Measurements from ENCODE around the gene SUN1.
"Not testable (repeated sequence)": the region's sequence is repeated elsewhere in the genome, so short reads cannot be mapped to it uniquely, and the experiment has no call there.

The SUN1 gene

DNA sequence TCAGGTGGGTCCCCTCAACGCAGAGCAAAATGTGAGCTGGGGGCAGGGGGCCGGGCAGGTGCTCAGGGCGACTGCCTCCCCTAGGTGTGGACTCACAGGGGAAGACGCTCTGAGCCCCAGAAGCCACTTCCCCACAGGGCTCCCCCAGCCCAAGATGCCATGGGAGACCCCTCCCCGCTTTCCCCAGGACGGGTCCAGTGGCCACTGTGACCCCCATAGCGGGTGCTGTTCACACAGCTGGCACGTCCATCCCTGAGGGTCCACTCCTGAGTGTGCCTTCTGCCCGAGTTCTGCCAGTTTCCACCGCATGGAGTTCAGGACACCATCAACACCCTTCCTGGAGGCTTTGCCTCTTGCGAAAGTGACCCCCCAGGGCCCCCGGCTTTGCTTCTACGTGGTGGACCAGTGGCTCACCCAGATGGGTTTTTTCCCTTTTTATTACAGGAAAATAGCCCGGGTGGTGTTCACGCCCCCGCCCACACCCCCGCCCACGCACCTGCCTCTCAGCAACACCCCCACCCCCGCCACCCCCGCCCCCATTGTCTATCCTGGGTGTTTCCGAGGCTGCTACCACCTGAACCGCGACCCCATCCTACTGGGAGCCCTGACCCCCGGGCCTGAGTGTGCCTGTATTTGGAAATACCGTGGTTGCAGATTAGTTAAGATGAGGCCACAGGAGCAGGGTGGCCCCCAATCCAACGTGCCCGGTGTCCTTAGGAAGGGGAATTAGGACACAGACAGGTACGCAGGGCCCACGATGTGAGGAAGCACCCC lies 90.2 kb downstream of the SUN1 start:
- FAIRE-seq, result no peak

DNA sequence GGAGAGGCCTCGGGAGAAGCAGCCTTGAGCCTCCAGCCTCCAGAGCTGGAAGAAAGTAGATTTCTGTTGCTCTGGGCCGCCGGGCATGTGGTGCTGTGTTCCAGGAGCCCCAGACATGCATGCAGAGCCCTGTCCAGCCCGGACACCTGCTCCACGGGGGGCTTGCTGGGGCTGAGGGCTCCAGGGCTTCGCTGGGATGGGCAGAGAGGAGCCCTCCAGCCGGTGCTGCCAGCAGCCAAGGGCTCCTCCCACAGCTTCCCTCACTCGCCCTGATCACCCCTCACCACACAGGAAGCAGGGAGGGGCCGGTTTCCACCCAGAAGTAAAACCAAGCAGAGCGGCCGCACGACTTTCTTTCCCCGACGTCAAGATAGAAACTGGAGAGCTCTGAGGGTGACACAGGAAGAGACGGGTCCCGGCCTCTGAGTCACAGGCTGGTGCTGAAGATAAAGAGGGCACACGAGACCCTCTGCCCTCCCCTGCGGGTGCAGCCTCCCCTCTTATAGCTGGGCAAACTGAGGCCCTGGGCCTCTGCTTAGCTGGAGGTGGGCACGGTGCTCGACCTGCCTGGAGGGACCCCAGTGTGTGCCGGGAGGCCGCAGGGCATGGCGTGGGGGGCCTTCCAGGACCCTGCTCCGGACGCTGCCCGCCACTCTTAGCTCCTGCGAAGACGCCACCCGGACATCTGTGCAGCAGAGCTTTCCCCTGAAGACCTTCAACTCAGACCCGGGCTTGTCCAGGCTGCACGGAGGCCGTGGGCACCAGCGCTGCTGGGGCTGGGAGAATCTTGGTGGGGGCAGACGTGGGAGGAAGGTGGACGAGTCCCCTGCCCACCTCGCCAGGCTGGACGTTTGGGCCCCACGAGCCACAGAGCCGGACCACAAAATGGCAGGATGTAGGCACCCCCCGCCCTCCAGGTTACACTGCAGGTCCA lies 91.1 kb downstream of the SUN1 start:
- no peak for FAIRE-seq

GRCh38 chr7:924042-924441 lies 91.8 kb downstream of the SUN1 start:
- not testable (repeated sequence) for FAIRE-seq
